Mesothelial cell of epicardium (in vitro differentiated cells): ENCODE results near the gene TMEM33. TPM values are rescaled to one million over a fixed set of nuclear protein-coding genes. Genes with fewer than 3 reads are reported as not detected.
"Not testable (repeated sequence)": the region's sequence is repeated elsewhere in the genome, so short reads cannot be mapped to it uniquely, and the experiment has no call there.

Experiments used
- DNase-seq, 2 experiments: peaks; one replicate each; pipeline ENCODE4 v3.0.0; 2021; ENCODE audit warnings: low spot score in 2 of 2; ENCODE audit not compliant: unreplicated experiment in 2 of 2
- H3K27ac Mint-ChIP-seq: 2 replicates; pipeline ENCODE4 v1.8.0; 2021; ENCODE audit warnings: mixed read lengths
- H3K27me3 Mint-ChIP-seq: 2 replicates; pipeline ENCODE4 v1.8.0; 2021; ENCODE audit warnings: low read depth, mixed read lengths
- H3K36me3 Mint-ChIP-seq: 2 replicates; pipeline ENCODE4 v1.8.0; 2021; ENCODE audit warnings: mixed read lengths
- H3K4me1 Mint-ChIP-seq: 2 replicates; pipeline ENCODE4 v1.8.0; 2021; ENCODE audit warnings: mixed read lengths
- H3K4me3 Mint-ChIP-seq: 2 replicates; pipeline ENCODE4 v1.8.0; 2021; ENCODE audit warnings: mild to moderate bottlenecking, moderate library complexity, mixed read lengths
- H3K9me3 Mint-ChIP-seq: 2 replicates; pipeline ENCODE4 v1.8.0; 2021; ENCODE audit warnings: mixed read lengths
- total RNA-seq: library from RNA; stranded (reverse); gene quantifications from 3 replicates; pipeline ENCODE4 v1.2.1, GENCODE V29; 2021
- TF ChIP-seq, protein P1 (sequence below): fragments of 200-600 bp; sonication (generic); IDR thresholded peaks from one replicate; pipeline ENCODE4 v1.5.0; 2021; ENCODE audit warnings: antibody characterized with exemption; ENCODE audit not compliant: unreplicated experiment

Gene TMEM33
- total RNA-seq, 1 donor from 2014 or later: 49.5 TPM

DNA sequence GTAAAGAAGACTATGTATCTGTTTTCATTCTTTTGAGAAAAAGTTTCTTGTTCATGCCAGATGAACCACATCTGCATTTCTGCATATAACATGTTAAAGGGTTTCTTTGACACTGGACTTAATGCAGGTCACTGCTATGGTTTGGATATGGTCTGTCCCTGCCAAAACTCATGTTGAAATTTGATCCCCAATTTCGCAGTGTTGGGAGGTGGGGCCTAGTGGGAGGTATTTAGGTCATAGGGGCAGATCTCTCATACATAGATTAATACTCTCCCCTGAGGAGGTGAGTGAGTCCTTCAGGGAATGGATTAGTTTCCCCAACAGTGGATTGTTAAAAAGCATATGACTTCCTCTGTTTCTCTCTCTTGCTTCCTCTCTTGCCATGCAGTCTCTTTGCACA, 45.9 kb upstream of the TMEM33 start:
- TF ChIP-seq, protein P1, sequence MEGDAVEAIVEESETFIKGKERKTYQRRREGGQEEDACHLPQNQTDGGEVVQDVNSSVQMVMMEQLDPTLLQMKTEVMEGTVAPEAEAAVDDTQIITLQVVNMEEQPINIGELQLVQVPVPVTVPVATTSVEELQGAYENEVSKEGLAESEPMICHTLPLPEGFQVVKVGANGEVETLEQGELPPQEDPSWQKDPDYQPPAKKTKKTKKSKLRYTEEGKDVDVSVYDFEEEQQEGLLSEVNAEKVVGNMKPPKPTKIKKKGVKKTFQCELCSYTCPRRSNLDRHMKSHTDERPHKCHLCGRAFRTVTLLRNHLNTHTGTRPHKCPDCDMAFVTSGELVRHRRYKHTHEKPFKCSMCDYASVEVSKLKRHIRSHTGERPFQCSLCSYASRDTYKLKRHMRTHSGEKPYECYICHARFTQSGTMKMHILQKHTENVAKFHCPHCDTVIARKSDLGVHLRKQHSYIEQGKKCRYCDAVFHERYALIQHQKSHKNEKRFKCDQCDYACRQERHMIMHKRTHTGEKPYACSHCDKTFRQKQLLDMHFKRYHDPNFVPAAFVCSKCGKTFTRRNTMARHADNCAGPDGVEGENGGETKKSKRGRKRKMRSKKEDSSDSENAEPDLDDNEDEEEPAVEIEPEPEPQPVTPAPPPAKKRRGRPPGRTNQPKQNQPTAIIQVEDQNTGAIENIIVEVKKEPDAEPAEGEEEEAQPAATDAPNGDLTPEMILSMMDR: no peak
- no peaks in the 10 kb centered on the region for H3K9me3 Mint-ChIP-seq
- peaks cover 67% of the 10 kb centered on the region for H3K27me3 Mint-ChIP-seq
- H3K36me3 Mint-ChIP-seq: no peaks in the 10 kb centered on the region
- no peak for DNase-seq
- no peak overlapping the region for H3K4me3 Mint-ChIP-seq
- peaks cover 6% of the 10 kb centered on the region for H3K4me1 Mint-ChIP-seq
- H3K27ac Mint-ChIP-seq: no peak overlapping the region

DNA sequence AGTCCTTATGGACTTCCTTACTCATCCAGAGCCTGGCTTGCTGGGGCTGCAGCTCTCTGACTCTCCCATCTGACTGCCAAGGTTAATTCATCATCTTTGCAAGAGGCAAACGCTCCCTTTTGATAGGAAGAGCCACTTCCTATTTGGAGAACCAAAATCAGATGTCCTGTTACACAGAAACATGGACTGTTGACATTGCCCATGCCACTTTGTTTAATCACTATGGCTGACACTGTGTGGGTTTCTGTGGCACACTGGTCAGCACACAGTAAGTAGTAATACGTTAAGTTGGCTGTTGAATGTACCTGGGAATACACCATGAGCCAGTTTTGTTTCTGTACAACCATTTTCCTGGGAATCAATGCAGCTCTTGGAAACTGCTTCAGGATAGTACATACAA, 45.1 kb upstream of the TMEM33 start:
- no peaks in the 10 kb centered on the region for H3K9me3 Mint-ChIP-seq
- H3K4me1 Mint-ChIP-seq: peaks cover 6% of the 10 kb centered on the region
- H3K4me3 Mint-ChIP-seq: no peak overlapping the region
- H3K36me3 Mint-ChIP-seq: no peaks in the 10 kb centered on the region
- no peak overlapping the region for H3K27ac Mint-ChIP-seq
- peaks cover 65% of the 10 kb centered on the region for H3K27me3 Mint-ChIP-seq
- DNase-seq: no peak
- TF ChIP-seq, protein P1: no peak

DNA sequence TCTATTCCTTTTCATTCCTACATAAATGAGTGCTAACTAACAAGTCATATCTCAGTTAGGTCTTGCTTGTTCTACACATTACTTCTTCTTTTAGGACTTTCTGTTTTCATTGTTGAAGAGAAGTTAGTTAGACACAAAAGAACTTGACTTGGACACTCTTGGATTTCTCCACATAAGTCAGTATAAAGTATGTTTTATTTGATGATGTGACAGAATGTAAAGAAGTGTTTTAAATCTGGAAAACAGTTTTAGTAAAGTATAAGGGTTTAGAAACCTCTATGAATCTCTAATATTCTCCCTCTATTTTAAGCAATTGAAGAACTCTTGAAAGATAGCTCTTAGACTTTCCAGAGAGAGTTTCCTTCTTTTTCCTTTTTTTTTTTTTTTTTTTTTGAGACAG, 38.6 kb upstream of the TMEM33 start:
- Mint-ChIP-seq H3K4me1 (no peaks in the 10 kb centered on the region), H3K36me3 (no peaks in the 10 kb centered on the region), H3K9me3 (peaks cover 7% of the 10 kb centered on the region), H3K27me3 (peaks cover 54% of the 10 kb centered on the region), H3K4me3 (no peak overlapping the region), H3K27ac (no peak overlapping the region)
- TF ChIP-seq, protein P1: no peak
- no peak for DNase-seq

DNA sequence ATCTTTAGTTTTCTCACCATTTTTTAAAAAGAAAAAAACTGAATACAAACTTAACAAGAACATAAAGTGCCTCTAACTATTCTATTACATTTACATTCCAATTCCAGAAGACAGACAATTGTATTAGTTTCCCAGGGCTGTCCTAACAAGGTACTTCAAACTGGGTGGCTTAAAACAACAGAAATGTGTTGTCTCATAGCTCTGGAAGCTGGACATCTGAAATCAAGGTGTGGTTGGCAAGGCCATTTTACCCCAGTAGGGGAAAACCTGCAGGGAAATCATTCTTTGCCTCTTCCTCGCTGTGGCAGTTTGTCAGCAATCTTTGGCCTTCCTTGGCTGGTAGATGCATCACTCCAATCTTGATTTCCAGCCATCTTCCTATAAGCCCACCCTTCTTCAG, 37.5 kb upstream of the TMEM33 start:
- Mint-ChIP-seq H3K27me3 (peaks cover 48% of the 10 kb centered on the region), H3K27ac (no peak overlapping the region), H3K4me3 (no peak overlapping the region), H3K36me3 (no peaks in the 10 kb centered on the region), H3K9me3 (peaks cover 16% of the 10 kb centered on the region), H3K4me1 (no peaks in the 10 kb centered on the region)
- TF ChIP-seq, protein P1: no peak
- no peak for DNase-seq

DNA sequence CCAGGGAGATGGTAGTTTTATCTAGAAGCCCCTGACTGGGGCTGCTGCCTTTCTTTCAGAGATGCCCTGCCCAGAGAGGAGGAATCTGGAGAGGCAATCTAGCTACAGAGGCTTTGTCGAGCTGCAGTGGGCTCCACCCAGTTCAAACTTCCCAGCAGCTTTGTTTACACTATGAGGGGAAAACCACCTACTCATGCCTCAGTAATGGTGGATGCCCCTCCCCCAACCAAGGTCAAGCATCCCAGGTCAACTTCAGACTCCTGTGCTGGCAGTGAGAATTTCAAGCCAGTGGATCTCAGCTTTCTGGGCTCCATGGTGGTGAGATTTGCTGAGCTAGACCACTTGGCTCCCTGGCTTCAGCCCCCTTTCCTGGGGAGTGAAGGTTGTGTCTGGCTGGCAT, 26.1 kb upstream of the TMEM33 start:
- peaks cover 10% of the 10 kb centered on the region for H3K9me3 Mint-ChIP-seq
- not testable (repeated sequence) for H3K4me1 Mint-ChIP-seq, H3K4me3 Mint-ChIP-seq, H3K27ac Mint-ChIP-seq, DNase-seq, H3K36me3 Mint-ChIP-seq, H3K27me3 Mint-ChIP-seq

DNA sequence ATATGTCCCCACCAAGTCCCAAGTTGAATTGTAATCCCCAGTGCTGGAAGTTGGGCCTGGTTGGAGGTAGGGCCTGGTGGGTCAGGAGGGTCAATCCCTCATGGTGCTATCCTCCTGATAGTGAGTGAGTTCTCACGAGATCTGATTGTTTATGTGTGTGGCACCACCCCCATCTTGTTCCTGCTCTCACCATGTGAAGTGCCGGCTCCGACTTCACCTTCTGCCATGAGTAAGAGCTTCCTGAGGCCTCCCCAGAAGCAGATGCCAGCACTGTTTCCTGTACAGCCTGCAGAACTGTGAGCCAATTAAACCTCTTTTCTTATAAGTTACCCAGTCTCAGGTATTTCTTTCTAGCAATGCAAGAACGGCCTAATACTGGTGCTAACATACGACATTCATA, 22.7 kb upstream of the TMEM33 start:
- no peaks in the 10 kb centered on the region for H3K27me3 Mint-ChIP-seq
- H3K27ac Mint-ChIP-seq: no peak overlapping the region
- no peak for DNase-seq
- no peak overlapping the region for H3K4me3 Mint-ChIP-seq
- no peaks in the 10 kb centered on the region for H3K9me3 Mint-ChIP-seq
- H3K36me3 Mint-ChIP-seq: no peaks in the 10 kb centered on the region
- no peaks in the 10 kb centered on the region for H3K4me1 Mint-ChIP-seq
- TF ChIP-seq, protein P1: no peak
